ENCODE measurements around the gene CYP17A1.
"Not testable (repeated sequence)": the region's sequence is repeated elsewhere in the genome, so short reads cannot be mapped to it uniquely, and the experiment has no call there.

Gene CYP17A1

GRCh38 chr10:102837230-102837721 is at the start of gene CYP17A1:
Gene CYP17A1 (minus strand): TSS chr10:102837413. CDS start chr10:102837361, 52 bp downstream.
- DNase-seq (ENCODE audit: insufficient read length, low spot score) (no peak), FAIRE-seq (no peak)
- TF ChIP-seq POLR2A (IDR thresholded peaks at IDR 0.05; ENCODE audit: low read depth, low read length), result no peak

- FAIRE-seq (no peak), DNase-seq (ENCODE audit: insufficient read length, low spot score) (no peak)
- TF ChIP-seq POLR2A (IDR thresholded peaks at IDR 0.05; ENCODE audit: low read depth, low read length), result no peak
Measured at GRCh38 chr10:102880256-102880655, 43.0 kb upstream of the CYP17A1 start.

GRCh38 chr10:102878629-102879028 is 41.4 kb upstream of the CYP17A1 start:
- FAIRE-seq (no peak), DNase-seq (ENCODE audit: insufficient read length, low spot score) (no peak)
- TF ChIP-seq POLR2A (IDR thresholded peaks at IDR 0.05; ENCODE audit: low read depth, low read length), result no peak

GRCh38 chr10:102876747-102877153 is 39.5 kb upstream of the CYP17A1 start:
- no peak for TF ChIP-seq POLR2A (IDR thresholded peaks at IDR 0.05; ENCODE audit: low read depth, low read length)
- FAIRE-seq (no peak), DNase-seq (ENCODE audit: insufficient read length, low spot score) (no peak)

GRCh38 chr10:102872163-102872562 is 35.0 kb upstream of the CYP17A1 start:
- no peak for TF ChIP-seq POLR2A (IDR thresholded peaks at IDR 0.05; ENCODE audit: low read depth, low read length)
- DNase-seq (ENCODE audit: insufficient read length, low spot score) (no peak), FAIRE-seq (no peak)

GRCh38 chr10:102870221-102870620 is 33.0 kb upstream of the CYP17A1 start:
- DNase-seq (ENCODE audit: insufficient read length, low spot score) (no peak), FAIRE-seq (no peak)
- no peak for TF ChIP-seq POLR2A (IDR thresholded peaks at IDR 0.05; ENCODE audit: low read depth, low read length)

GRCh38 chr10:102869258-102870198 is 32.3 kb upstream of the CYP17A1 start, which contains the start of gene AS3MT:
Gene AS3MT (plus strand): TSS chr10:102869470. CDS start chr10:102869593, 123 bp downstream.
- FAIRE-seq (no peak), DNase-seq (ENCODE audit: insufficient read length, low spot score) (no peak)
- peak; percentile 37; the same call in 1 of the 2 replicates for TF ChIP-seq POLR2A (IDR thresholded peaks at IDR 0.05; ENCODE audit: low read depth, low read length)

- FAIRE-seq (no peak), DNase-seq (ENCODE audit: insufficient read length, low spot score) (no peak)
- no peak for TF ChIP-seq POLR2A (IDR thresholded peaks at IDR 0.05; ENCODE audit: low read depth, low read length)
Measured at GRCh38 chr10:102868911-102869257, 31.7 kb upstream of the CYP17A1 start.

- no peak for DNase-seq (ENCODE audit: insufficient read length, low spot score)
- TF ChIP-seq POLR2A (IDR thresholded peaks at IDR 0.05; ENCODE audit: low read depth, low read length), result no peak
- FAIRE-seq, result no peak
Measured at GRCh38 chr10:102865620-102866019, 28.4 kb upstream of the CYP17A1 start.

- no peak for FAIRE-seq
- no peak for DNase-seq (ENCODE audit: insufficient read length, low spot score)
- no peak for TF ChIP-seq POLR2A (IDR thresholded peaks at IDR 0.05; ENCODE audit: low read depth, low read length)
Measured at GRCh38 chr10:102863660-102864059, 26.4 kb upstream of the CYP17A1 start.

GRCh38 chr10:102859911-102860310 is 22.7 kb upstream of the CYP17A1 start:
- no peak for TF ChIP-seq POLR2A (IDR thresholded peaks at IDR 0.05; ENCODE audit: low read depth, low read length)
- no peak for DNase-seq (ENCODE audit: insufficient read length, low spot score)
- FAIRE-seq, result no peak

- no peak for FAIRE-seq
- no peak for TF ChIP-seq POLR2A (IDR thresholded peaks at IDR 0.05; ENCODE audit: low read depth, low read length)
- no peak for DNase-seq (ENCODE audit: insufficient read length, low spot score)
Measured at GRCh38 chr10:102856758-102857424, 19.7 kb upstream of the CYP17A1 start.

GRCh38 chr10:102855731-102856436 is 18.7 kb upstream of the CYP17A1 start:
- FAIRE-seq, result not testable (repeated sequence)
- peak; percentile 67 for DNase-seq (ENCODE audit: insufficient read length, low spot score)

GRCh38 chr10:102853237-102853636 is 16.0 kb upstream of the CYP17A1 start:
- not testable (repeated sequence) for DNase-seq (ENCODE audit: insufficient read length, low spot score); FAIRE-seq
